Activated naive CD8-positive, alpha-beta T cell treated with anti-CD3 and anti-CD28 coated beads, Interleukin-2, amount 50 U/mL, for 24 hours (primary cell): ENCODE results near the gene GLIPR1L1.
A peak's percentile ranks its signal among the peaks of the same experiment; 100 is the strongest.

ENCODE experiments used
- ATAC-seq: fragments of 150-1000 bp; cut with Tn5 transposase; one replicate; pipeline ENCODE4 v1.10.0; 2021
- DNase-seq: peaks from one replicate; pipeline ENCODE4 v3.0.0; 2021
- H3K27ac Mint-ChIP-seq: one replicate; pipeline ENCODE4 v1.8.0; 2021; ENCODE audit warnings: mild to moderate bottlenecking, mixed read lengths
- H3K27me3 Mint-ChIP-seq: one replicate; pipeline ENCODE4 v1.8.0; 2021; ENCODE audit warnings: mixed read lengths
- H3K36me3 Mint-ChIP-seq: one replicate; pipeline ENCODE4 v1.8.0; 2021; ENCODE audit warnings: low read depth, mixed read lengths
- H3K4me1 Mint-ChIP-seq: one replicate; pipeline ENCODE4 v1.8.0; 2021; ENCODE audit warnings: mixed read lengths
- H3K4me3 Mint-ChIP-seq: one replicate; pipeline ENCODE4 v1.8.0; 2021; ENCODE audit warnings: mild to moderate bottlenecking, moderate library complexity, mixed read lengths
- H3K9me3 Mint-ChIP-seq: one replicate; pipeline ENCODE4 v1.8.0; 2021; ENCODE audit warnings: mixed read lengths

GLIPR1L1 gene

DNA sequence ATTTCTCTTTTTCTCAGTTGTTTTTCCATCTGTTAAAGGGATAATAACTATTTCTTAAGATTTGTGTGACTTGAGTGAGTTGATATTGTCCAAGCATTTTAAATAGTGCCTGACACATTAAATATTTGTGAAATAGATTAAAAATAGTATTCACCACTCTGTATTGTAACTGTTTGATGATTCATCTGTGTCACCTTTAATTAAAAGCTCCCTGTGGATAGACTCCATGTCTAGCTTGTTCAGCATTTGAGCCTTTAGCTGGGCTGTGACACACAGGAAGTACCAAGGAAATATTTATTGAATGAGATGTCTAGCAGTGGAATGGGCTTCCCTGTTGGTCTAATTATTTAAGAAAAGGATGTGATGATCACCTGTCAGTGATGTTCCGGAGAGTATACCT lies 54.6 kb downstream of the GLIPR1L1 start:
- no peaks in the 10 kb centered on the region for H3K36me3 Mint-ChIP-seq
- no peaks in the 10 kb centered on the region for H3K27me3 Mint-ChIP-seq
- DNase-seq (no peak), ATAC-seq (no peak)
- peaks cover 6% of the 10 kb centered on the region for H3K9me3 Mint-ChIP-seq
- peaks cover 33% of the 10 kb centered on the region for H3K4me1 Mint-ChIP-seq
- no peak overlapping the region for H3K27ac Mint-ChIP-seq
- no peak overlapping the region for H3K4me3 Mint-ChIP-seq

DNA sequence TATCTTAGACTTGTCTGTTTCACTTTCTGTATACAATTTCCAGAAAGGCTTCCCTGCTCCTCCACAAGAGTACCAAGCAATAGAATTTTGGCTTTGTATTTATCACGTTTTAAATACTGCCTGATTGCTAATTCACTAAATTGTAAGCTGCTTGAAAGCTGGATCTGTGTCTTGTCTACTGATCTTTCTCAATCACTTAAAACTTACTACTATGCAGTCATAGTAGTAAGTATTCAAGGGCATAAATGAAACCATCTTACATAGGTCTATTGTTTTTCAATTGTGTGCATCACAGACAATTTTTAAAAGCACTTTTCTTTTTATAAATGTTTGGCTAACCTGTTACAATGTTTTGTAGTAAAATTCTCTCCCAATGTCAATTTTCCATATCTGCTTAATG lies 55.2 kb downstream of the GLIPR1L1 start:
- DNase-seq (no peak), ATAC-seq (no peak)
- Mint-ChIP-seq H3K9me3 (peaks cover 6% of the 10 kb centered on the region), H3K4me1 (peaks cover 33% of the 10 kb centered on the region), H3K36me3 (no peaks in the 10 kb centered on the region), H3K27me3 (no peaks in the 10 kb centered on the region), H3K27ac (peak overlapping the region; percentile 43), H3K4me3 (peak overlapping the region; percentile 84)

DNA sequence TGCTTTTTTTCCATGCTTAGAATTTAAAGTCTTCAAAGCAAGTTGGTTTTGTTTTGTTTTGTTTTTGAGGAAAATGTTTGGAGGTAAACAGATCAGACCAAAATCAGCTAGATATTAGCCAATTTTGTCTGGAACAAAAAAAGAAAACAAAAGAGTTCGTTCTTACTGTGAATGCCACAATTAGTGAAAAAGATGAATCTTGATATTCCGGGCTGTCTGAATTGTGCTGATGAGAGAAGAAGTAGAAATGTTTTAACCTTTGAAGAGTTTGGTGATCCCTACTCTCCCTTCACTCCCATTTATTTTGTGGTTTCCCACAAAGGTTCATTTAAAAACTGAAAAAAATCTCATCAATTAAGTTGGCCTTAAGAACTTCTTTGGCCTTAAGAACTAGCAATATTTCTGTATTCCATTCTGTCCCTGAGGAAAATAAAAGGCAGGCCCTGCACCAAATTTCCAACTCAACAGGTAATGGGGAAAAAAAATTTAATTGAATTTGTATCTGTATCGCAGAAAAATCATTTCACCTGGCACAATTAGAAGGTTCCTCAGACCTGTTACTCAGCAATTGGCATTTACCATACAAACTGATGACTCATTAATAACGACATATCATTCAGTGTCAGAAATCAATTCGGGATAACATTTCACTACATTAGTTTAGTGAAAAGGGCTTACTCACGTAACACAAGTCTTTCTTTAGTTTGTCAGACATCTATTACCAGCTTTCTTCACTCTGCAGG lies 55.9 kb downstream of the GLIPR1L1 start:
- Mint-ChIP-seq H3K27me3 (no peaks in the 10 kb centered on the region), H3K36me3 (no peaks in the 10 kb centered on the region), H3K4me1 (peaks cover 33% of the 10 kb centered on the region), H3K4me3 (peak overlapping the region; percentile 84), H3K9me3 (peaks cover 6% of the 10 kb centered on the region), H3K27ac (peak overlapping the region; percentile 43)
- DNase-seq, result no peak
- no peak for ATAC-seq

DNA sequence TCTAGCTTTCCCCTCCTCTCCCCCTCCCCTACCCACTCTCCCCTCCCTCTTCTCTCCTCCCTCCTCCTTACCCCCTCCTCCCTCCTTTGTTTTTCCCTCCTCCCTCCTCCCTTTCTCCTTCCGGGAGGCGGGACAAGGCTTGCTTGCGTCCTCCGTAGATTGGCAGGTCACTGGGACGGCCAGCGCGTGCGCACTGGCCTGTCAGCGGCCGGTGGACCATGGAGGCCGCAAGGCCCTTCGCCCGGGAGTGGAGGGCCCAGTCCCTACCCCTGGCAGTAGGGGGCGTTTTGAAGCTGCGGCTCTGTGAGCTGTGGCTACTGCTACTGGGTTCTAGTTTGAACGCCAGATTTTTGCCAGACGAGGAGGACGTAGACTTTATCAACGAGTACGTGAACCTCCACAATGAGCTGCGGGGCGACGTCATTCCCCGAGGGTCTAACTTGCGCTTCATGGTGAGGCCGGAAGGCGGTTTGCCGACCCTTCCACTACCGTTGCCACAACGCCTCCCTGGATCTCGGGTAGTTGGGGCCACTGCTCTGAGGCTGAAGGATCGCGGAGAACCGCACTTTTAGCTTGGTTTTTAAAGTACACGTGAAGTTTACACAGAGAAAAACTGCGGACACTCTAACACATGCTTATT lies 56.5 kb downstream of the GLIPR1L1 start, which contains the start of gene GLIPR1L2:
Gene GLIPR1L2 (plus strand): TSS at position 191 of the 640 bp plus-strand sequence. CDS start 28 bp downstream, at position 219.
- DNase-seq (peak; percentile 91), ATAC-seq (peak; percentile 99)
- Mint-ChIP-seq H3K4me3 (peak within 1 kb of the TSS; percentile 84), H3K9me3 (peaks cover 6% of the 10 kb centered on the region), H3K4me1 (peaks cover 38% of the 10 kb centered on the region), H3K36me3 (no peaks in the 10 kb centered on the region), H3K27me3 (no peaks in the 10 kb centered on the region), H3K27ac (peak within 1 kb of the TSS; percentile 93)

DNA sequence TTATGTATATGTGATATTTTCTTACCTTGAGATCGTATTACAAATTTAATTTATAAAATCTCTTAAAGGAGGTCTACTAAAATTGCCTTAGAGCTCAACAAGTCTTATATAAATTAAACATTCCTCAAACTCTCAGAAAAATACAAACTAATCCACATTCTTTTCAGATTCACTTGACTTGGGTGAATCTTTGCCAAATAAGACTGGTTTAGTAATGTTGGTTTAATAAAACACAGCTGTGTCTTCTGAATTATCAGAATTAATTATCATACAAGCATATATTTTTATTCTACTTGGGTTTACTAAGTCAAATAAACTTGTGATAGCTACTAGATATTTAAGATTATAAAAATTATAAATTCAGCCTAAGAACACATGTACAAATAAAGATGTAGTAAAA lies 69.8 kb downstream of the GLIPR1L1 start:
- Mint-ChIP-seq H3K9me3 (no peaks in the 10 kb centered on the region), H3K36me3 (no peaks in the 10 kb centered on the region), H3K27ac (no peak overlapping the region), H3K4me1 (no peaks in the 10 kb centered on the region), H3K27me3 (no peaks in the 10 kb centered on the region), H3K4me3 (no peak overlapping the region)
- ATAC-seq (no peak), DNase-seq (no peak)

DNA sequence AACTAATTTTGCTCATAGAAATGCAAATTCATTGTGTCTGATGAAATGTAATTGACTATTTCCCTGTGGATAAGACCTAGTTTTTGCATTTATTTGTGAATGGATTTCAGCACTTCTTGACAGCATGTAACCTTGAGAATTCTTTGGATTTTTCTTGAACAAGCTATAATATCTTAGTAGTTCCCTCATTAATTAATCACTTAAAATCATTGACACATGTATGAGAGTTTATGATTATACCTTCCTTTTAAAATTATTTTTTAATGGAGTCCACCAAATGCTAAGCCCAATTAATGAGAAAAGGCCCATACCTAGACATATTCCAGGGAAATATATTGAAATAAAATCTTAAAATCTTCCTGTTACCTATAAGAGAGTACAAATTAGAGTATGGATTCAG lies 73.2 kb downstream of the GLIPR1L1 start:
- H3K27ac Mint-ChIP-seq, result no peak overlapping the region
- H3K27me3 Mint-ChIP-seq, result peaks cover 3% of the 10 kb centered on the region
- no peaks in the 10 kb centered on the region for H3K4me1 Mint-ChIP-seq
- no peak overlapping the region for H3K4me3 Mint-ChIP-seq
- H3K36me3 Mint-ChIP-seq, result no peaks in the 10 kb centered on the region
- H3K9me3 Mint-ChIP-seq, result no peaks in the 10 kb centered on the region
- DNase-seq (no peak), ATAC-seq (no peak)

DNA sequence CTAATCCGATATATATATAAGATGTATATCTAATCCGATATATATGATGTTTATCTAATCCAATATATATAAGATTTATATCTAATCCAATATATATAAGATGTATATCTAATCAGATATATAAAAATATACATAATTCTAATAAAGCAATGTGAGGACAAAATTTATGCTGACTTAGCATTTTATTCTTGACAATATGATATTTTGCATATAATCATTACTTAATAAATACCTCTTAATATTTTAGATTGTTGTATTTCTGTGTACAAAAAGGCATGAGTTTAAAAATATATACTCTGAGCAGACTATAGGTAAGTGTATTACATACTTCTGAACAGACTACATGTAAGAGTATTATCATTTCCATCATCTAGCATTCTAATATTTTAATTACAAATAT lies 75.4 kb downstream of the GLIPR1L1 start:
- Mint-ChIP-seq H3K4me3 (no peak overlapping the region), H3K4me1 (no peaks in the 10 kb centered on the region), H3K27me3 (peaks cover 3% of the 10 kb centered on the region), H3K9me3 (no peaks in the 10 kb centered on the region), H3K27ac (no peak overlapping the region), H3K36me3 (no peaks in the 10 kb centered on the region)
- DNase-seq (no peak), ATAC-seq (no peak)

DNA sequence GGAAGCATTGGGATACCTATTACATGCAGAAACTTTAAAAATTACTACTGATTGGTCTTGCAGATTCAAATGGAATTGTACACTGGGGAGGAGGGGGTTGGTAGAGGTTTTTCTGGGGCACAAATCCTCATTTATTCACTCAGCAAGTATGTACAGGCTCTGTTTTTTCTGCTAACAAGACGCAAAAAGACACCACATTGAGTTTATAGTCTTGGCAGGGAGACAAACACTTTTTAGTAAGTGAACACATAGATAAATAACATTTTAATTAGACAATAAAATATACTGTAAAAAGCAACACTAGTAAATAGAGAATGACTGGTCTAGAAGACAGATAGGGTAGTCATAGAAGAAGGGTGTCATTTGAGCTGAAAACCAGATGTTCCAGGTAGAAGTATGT lies 80.2 kb downstream of the GLIPR1L1 start:
- Mint-ChIP-seq H3K4me1 (no peaks in the 10 kb centered on the region), H3K36me3 (no peaks in the 10 kb centered on the region), H3K9me3 (no peaks in the 10 kb centered on the region), H3K4me3 (no peak overlapping the region), H3K27ac (no peak overlapping the region), H3K27me3 (peaks cover 3% of the 10 kb centered on the region)
- DNase-seq, result no peak
- ATAC-seq, result no peak

DNA sequence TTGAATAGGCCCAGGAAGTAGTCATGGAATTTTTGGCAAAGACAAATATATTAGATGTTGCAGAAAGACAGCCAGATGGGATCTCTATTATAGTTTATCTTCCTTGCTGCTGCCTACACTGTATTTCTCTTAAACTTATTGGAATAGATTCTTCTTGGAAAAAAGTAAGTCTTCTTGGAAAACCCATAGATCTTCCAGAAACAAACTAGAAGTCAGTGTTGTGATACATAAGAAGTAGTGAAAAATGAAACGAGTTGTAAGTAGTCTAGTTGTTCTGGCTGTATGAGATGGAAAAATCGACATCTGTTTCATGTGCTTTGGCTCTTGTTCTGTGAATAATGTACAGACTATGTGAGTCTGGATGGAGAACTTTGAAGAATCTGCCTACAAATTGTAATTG lies 85.4 kb downstream of the GLIPR1L1 start:
- Mint-ChIP-seq H3K27me3 (no peaks in the 10 kb centered on the region), H3K27ac (no peak overlapping the region), H3K4me3 (no peak overlapping the region), H3K36me3 (peaks cover 2% of the 10 kb centered on the region), H3K9me3 (peaks cover 3% of the 10 kb centered on the region), H3K4me1 (no peaks in the 10 kb centered on the region)
- ATAC-seq (no peak), DNase-seq (no peak)
